Regular cardiac myocyte (primary cell): ENCODE measurements around the gene APOD. TPM values are rescaled to one million over a fixed set of nuclear protein-coding genes. Genes with fewer than 3 reads are reported as not detected.

ENCODE experiments used
- total RNA-seq: library from RNA; depleted of rRNA; stranded (reverse); fragments of >200 nt; gene quantifications from 2 replicates; pipeline ENCODE4 v1.2.3, GENCODE V29; 2014

Gene APOD
- total RNA-seq = 0.19 and 1.4 TPM in 2 replicates

GRCh38 chr3:195583831-195584542 lies at the start of gene APOD:
TSS of gene APOD (minus strand) at chr3:195583940. CDS start at chr3:195579461, 4,479 bp downstream.

GRCh38 chr3:195542698-195543499 lies 40.8 kb downstream of the APOD start, which contains the start of gene PPP1R2:
TSS of gene PPP1R2 (minus strand) at chr3:195543325. CDS start at chr3:195543025, 300 bp downstream.

Other genes starting within 250 kb of the APOD start
- gene ACAP2, start 140.9 kb downstream of the APOD start, total RNA-seq = 51.2 and 82.0 TPM in 2 replicates
- gene PPP1R2, start 40.6 kb downstream of the APOD start, total RNA-seq = 136 and 145 TPM in 2 replicates
- 0.28 and 0.38 TPM in 2 replicates for gene MUC20, start 137.0 kb upstream of the APOD start, total RNA-seq
- not detected in 2 replicates for gene MUC4, start 228.0 kb upstream of the APOD start, total RNA-seq